Measurements from ENCODE around the gene SCN5A. TPM values are rescaled to one million over a fixed set of nuclear protein-coding genes. Genes with fewer than 3 reads are reported as not detected.

SCN5A gene
- total and polyA plus RNA-seq, 2 of the 13 experiments (the other 11 are each of a cell fraction or from before 2014, with no cell fraction given), result 0.22 TPM; not detected in 1

DNA sequence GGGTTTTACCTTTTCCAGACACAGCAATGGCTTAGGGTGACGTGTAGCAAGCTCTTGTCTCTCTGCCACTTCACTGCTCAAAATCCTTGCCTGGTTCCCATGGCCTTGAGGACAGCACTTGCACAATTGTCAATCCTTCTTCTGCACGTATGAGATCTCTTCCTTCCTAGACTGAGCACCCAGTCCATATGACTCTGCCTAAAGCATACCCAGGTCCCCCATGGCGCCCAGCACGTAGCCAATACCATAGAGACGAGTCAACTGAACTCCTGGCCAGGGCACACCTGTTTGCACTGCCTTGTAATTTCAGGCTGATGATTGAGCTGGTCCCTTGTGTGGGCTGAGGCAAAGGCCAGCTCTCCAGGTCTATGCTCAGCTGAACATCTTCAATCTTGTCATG is 23.3 kb downstream of the SCN5A start (continued):
- TF ChIP-seq ZIK1 (CRISPR knock-in tag; IDR thresholded peaks at IDR 0.05; ENCODE audit: borderline replicate concordance, low read depth), result no peak
- TF ChIP-seq ETV5 (CRISPR knock-in tag; IDR thresholded peaks at IDR 0.05; ENCODE audit: borderline replicate concordance), result no peak
- no peak for TF ChIP-seq BHLHE40 (IDR thresholded peaks at IDR 0.05; ENCODE audit: low read length)

DNA sequence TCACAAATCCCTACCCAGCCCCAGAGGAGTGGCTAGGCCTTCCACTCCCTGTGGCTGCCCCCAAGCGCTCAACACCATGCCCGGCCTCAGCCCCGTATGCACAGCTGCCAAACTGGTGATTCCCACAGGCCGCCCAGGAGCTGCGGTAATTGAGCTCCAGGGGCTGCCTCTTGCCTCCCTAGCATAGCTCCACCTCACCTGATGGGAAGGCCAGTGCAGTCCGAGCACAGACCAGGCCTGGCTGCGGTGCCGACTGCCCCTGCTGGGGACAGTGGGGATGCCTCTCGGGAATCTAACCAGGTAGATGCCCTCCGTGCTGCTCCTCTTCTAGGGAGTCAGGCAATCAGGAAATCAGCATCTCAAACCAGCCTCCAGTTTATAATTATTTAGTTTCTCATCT is 25.9 kb downstream of the SCN5A start:
- intact Hi-C loops (cut with micrococcal nuclease; ENCODE audit: unreplicated experiment) (no loop called here), in situ Hi-C loops (cut with HindIII; ENCODE audit: extremely low pct_ligation_motif_present, low pct_unique_long_range_greater_than_20kb) (no loop called here)
- CTCF ChIA-PET (ENCODE audit: low intra/inter-chr PET ratio, low total read pairs), result interaction anchor here (2.2 kb wide), 1 partner anchor 102 kb away, joined by 7 read pairs; no protein-coding TSS in a partner anchor
- H4K20me1 ChIP-seq (ENCODE audit: insufficient read depth, low read length), result no peaks in the 10 kb centered on the region
- no peak overlapping the region for H3K27ac ChIP-seq (ENCODE audit: extremely low read length, insufficient read depth, low read length)
- POLR2A ChIA-PET, result no interaction called here
- H3K4me3 ChIP-seq (replicated peaks in 1 of 3; ENCODE audit: insufficient read depth in 1 of 3, low read depth in 2 of 3, low read length in 3 of 3), result no peak overlapping the region
- peak; percentile 13 for DNase-seq (ENCODE audit: low spot score)
- H3K4me2 ChIP-seq (ENCODE audit: low read depth, low read length), result no peak overlapping the region
- no peaks in the 10 kb centered on the region for H3K79me2 ChIP-seq (ENCODE audit: insufficient read depth, low read length)
- no peaks in the 10 kb centered on the region for H3K9me3 ChIP-seq (ENCODE audit: low read length)
- ATAC-seq, result peak; percentile 97
- H2AFZ ChIP-seq (ENCODE audit: low read length), result no peak overlapping the region
- 19% methylated on average over 9 of the region's 10 CpGs for WGBS (ENCODE audit: low lambda C conversion rate)
- no peak for TF ChIP-seq GFI1 (CRISPR knock-in tag; IDR thresholded peaks at IDR 0.05; ENCODE audit: borderline replicate concordance)
- TF ChIP-seq STAG1 (CRISPR knock-in tag; IDR thresholded peaks at IDR 0.05), result peak; percentile 72
- TF ChIP-seq HDAC1 (CRISPR knock-in tag; IDR thresholded peaks at IDR 0.05), result no peak
- no peak for TF ChIP-seq GATAD2A (CRISPR knock-in tag; IDR thresholded peaks at IDR 0.05)
- peak; percentile 9 for TF ChIP-seq TEAD3 (CRISPR knock-in tag; optimal IDR thresholded peaks at IDR 0.05; ENCODE audit: borderline replicate concordance)
- TF ChIP-seq ZEB1 (IDR thresholded peaks at IDR 0.05; ENCODE audit: insufficient replicate concordance, low read depth), result no peak
- 0 out of 2 replicates have a peak, but pooled peaks have one; percentile 16 for TF ChIP-seq ZFX (CRISPR knock-in tag; IDR thresholded peaks at IDR 0.05; ENCODE audit: low read depth)
- no peak for TF ChIP-seq NCOA2 (CRISPR knock-in tag; IDR thresholded peaks at IDR 0.05)
- TF ChIP-seq RAD21 (CRISPR knock-in tag; IDR thresholded peaks at IDR 0.05), result 0 out of 2 replicates have a peak, but pooled peaks have one; percentile 45
- no peak for TF ChIP-seq RBFOX2 (IDR thresholded peaks at IDR 0.05; ENCODE audit: low read depth, low read length)
- TF ChIP-seq, protein P1, sequence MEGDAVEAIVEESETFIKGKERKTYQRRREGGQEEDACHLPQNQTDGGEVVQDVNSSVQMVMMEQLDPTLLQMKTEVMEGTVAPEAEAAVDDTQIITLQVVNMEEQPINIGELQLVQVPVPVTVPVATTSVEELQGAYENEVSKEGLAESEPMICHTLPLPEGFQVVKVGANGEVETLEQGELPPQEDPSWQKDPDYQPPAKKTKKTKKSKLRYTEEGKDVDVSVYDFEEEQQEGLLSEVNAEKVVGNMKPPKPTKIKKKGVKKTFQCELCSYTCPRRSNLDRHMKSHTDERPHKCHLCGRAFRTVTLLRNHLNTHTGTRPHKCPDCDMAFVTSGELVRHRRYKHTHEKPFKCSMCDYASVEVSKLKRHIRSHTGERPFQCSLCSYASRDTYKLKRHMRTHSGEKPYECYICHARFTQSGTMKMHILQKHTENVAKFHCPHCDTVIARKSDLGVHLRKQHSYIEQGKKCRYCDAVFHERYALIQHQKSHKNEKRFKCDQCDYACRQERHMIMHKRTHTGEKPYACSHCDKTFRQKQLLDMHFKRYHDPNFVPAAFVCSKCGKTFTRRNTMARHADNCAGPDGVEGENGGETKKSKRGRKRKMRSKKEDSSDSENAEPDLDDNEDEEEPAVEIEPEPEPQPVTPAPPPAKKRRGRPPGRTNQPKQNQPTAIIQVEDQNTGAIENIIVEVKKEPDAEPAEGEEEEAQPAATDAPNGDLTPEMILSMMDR (CRISPR knock-in tag; IDR thresholded peaks at IDR 0.05), result peak; percentile 55
- TF ChIP-seq, protein P2, sequence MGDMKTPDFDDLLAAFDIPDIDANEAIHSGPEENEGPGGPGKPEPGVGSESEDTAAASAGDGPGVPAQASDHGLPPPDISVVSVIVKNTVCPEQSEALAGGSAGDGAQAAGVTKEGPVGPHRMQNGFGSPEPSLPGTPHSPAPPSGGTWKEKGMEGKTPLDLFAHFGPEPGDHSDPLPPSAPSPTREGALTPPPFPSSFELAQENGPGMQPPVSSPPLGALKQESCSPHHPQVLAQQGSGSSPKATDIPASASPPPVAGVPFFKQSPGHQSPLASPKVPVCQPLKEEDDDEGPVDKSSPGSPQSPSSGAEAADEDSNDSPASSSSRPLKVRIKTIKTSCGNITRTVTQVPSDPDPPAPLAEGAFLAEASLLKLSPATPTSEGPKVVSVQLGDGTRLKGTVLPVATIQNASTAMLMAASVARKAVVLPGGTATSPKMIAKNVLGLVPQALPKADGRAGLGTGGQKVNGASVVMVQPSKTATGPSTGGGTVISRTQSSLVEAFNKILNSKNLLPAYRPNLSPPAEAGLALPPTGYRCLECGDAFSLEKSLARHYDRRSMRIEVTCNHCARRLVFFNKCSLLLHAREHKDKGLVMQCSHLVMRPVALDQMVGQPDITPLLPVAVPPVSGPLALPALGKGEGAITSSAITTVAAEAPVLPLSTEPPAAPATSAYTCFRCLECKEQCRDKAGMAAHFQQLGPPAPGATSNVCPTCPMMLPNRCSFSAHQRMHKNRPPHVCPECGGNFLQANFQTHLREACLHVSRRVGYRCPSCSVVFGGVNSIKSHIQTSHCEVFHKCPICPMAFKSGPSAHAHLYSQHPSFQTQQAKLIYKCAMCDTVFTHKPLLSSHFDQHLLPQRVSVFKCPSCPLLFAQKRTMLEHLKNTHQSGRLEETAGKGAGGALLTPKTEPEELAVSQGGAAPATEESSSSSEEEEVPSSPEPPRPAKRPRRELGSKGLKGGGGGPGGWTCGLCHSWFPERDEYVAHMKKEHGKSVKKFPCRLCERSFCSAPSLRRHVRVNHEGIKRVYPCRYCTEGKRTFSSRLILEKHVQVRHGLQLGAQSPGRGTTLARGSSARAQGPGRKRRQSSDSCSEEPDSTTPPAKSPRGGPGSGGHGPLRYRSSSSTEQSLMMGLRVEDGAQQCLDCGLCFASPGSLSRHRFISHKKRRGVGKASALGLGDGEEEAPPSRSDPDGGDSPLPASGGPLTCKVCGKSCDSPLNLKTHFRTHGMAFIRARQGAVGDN (CRISPR knock-in tag; IDR thresholded peaks at IDR 0.05), result 0 out of 2 replicates have a peak, but pooled peaks have one; percentile 20
- TF ChIP-seq XRCC5 (optimal IDR thresholded peaks at IDR 0.05; ENCODE audit: low read length), result peak; percentile 37
- BruUV-seq (replicated peaks), result no TSS peak
- H3K4me1 ChIP-seq (ENCODE audit: insufficient read depth, low read length), result no peaks in the 10 kb centered on the region
- peaks cover 3 to 41% of the 10 kb centered on the region in 2 experiments; a peak in 4 of 5 replicates for H3K27me3 ChIP-seq (ENCODE audit: control insufficient read depth in 1 of 2, insufficient read depth in 2 of 2, low read length in 2 of 2)
- FAIRE-seq, result no peak
- H3K9ac ChIP-seq (ENCODE audit: insufficient read depth, low read depth, low read length), result no peak overlapping the region
- H3K36me3 ChIP-seq (replicated peaks in 1 of 2; ENCODE audit: control insufficient read depth in 1 of 2, insufficient read depth in 2 of 2, low read length in 2 of 2), result no peaks in the 10 kb centered on the region
